Astrocyte of the cerebellum (primary cell): Measurements from ENCODE around the gene IPO9.

ENCODE experiments used
- DNase-seq: peaks from one replicate; pipeline ENCODE4 v3.0.0-alpha.2; 2011; ENCODE audit warnings: low read depth
- H3K4me3 ChIP-seq: 2 replicates; pipeline ENCODE4 v1.5.1; 2011; ENCODE audit warnings: mild to moderate bottlenecking, low read depth, low read length, moderate library complexity
- CTCF ChIP-seq: IDR thresholded peaks from 2 replicates; pipeline ENCODE4 v1.5.1; 2012; ENCODE audit warnings: low read length, low read depth, moderate library complexity, mild to moderate bottlenecking; ENCODE audit errors: missing control alignments
- in situ Hi-C: cut with HindIII; loops from 2 replicates; pipeline ENCODE4 v1.10.0; 2017; ENCODE audit warnings: low sequenced_read_pairs

Gene IPO9

GRCh38 chr1:201828820-201829774 lies at the start of gene IPO9:
Gene IPO9, plus strand, starts transcription at chr1:201829157. Its CDS starts 53 bp downstream, at chr1:201829210.
- TF ChIP-seq CTCF, result peak; percentile 86
- DNase-seq, result peak; percentile 91
- peak within 1 kb of the TSS; percentile 99 for H3K4me3 ChIP-seq
- in situ Hi-C loops, result no loop called here

- TF ChIP-seq CTCF, result no peak
- H3K4me3 ChIP-seq, result no peak overlapping the region
- in situ Hi-C loops, result no loop called here
- DNase-seq, result no peak
These were observed 49.5 kb upstream of the IPO9 start for GRCh38 chr1:201779351-201779880.

- in situ Hi-C loops, result no loop called here
- no peak for TF ChIP-seq CTCF
- DNase-seq, result no peak
- H3K4me3 ChIP-seq, result no peak overlapping the region
These were observed 48.0 kb upstream of the IPO9 start for GRCh38 chr1:201780952-201781351.

GRCh38 chr1:201781437-201781836 lies 47.5 kb upstream of the IPO9 start:
- no peak for DNase-seq
- no peak overlapping the region for H3K4me3 ChIP-seq
- in situ Hi-C loops, result no loop called here
- no peak for TF ChIP-seq CTCF

- H3K4me3 ChIP-seq, result no peak overlapping the region
- no peak for TF ChIP-seq CTCF
- DNase-seq, result no peak
- in situ Hi-C loops, result no loop called here
These were observed 46.6 kb upstream of the IPO9 start for GRCh38 chr1:201782353-201782752.

GRCh38 chr1:201783058-201783457 lies 45.9 kb upstream of the IPO9 start:
- no peak for DNase-seq
- H3K4me3 ChIP-seq, result no peak overlapping the region
- in situ Hi-C loops, result no loop called here
- TF ChIP-seq CTCF, result no peak
